IMR-90 (cell line): ENCODE data around the gene LGALS12. TPM values are rescaled to one million over a fixed set of nuclear protein-coding genes. Genes with fewer than 3 reads are reported as not detected.

Experiments
- ATAC-seq: fragments of 200-7000 bp; cut with Tn5 transposase; 2 replicates; pipeline ENCODE4 v1.9.1; 2020; ENCODE audit warnings: low read depth, mild to moderate bottlenecking, moderate library complexity
- BruUV-seq: library from RNA; stranded (reverse); fragments of 400-500 nt; replicated peaks from 2 replicates; lab custom pipeline; 2021; lab: Mats Ljungman, UMichigan
- CTCF ChIA-PET: fragments of 300-600 bp; formaldehyde crosslinking; extraction: SDS; loops from one replicate; lab custom pipeline; 2021; ENCODE audit warnings: antibody characterized with exemption; lab: Yijun Ruan, JAX
- POLR2A ChIA-PET: fragments of 300-600 bp; sonication (Branson Sonifier 250); formaldehyde crosslinking; loops from one replicate; lab custom pipeline; 2022; ENCODE audit warnings: antibody characterized with exemption; ENCODE audit not compliant: unreplicated experiment; lab: Charles Lee
- DNase-seq: peaks from one replicate; pipeline ENCODE4 v3.0.0; 2013
- H2AFZ ChIP-seq: replicated peaks from 2 replicates; pipeline ENCODE3; 2013; ENCODE audit warnings: low read length, mild to moderate bottlenecking; ENCODE audit not compliant: poor library complexity
- H2AK5ac ChIP-seq: 2 replicates; pipeline ENCODE4 v1.6.1; 2013; ENCODE audit warnings: low read depth, low read length, inconsistent platforms
- H2AK9ac ChIP-seq: replicated peaks from 2 replicates; pipeline ENCODE3; 2013; ENCODE audit warnings: mild to moderate bottlenecking, low read depth, low read length, moderate library complexity; ENCODE audit not compliant: poor library complexity
- H2BK120ac ChIP-seq: 2 replicates; pipeline ENCODE4 v1.6.1; 2013; ENCODE audit warnings: low read depth, low read length, inconsistent platforms
- H2BK15ac ChIP-seq: 3 replicates; pipeline ENCODE4 v1.6.1; 2013; ENCODE audit warnings: low read depth, low read length, inconsistent platforms
- H2BK20ac ChIP-seq: 2 replicates; pipeline ENCODE4 v1.6.1; 2013; ENCODE audit warnings: low read depth, mild to moderate bottlenecking, inconsistent platforms, low read length, moderate library complexity
- H2BK5ac ChIP-seq: 2 replicates; pipeline ENCODE4 v1.6.1; 2013; ENCODE audit warnings: mild to moderate bottlenecking, low read depth, low read length, inconsistent platforms; ENCODE audit not compliant: poor library complexity, severe bottlenecking
- H3K14ac ChIP-seq: replicated peaks from 2 replicates; pipeline ENCODE4 v1.6.1; 2013; ENCODE audit warnings: low read depth, low read length, inconsistent platforms
- H3K18ac ChIP-seq: 2 replicates; pipeline ENCODE4 v1.6.1; 2013; ENCODE audit warnings: low read depth, low read length, control low read depth
- H3K23ac ChIP-seq: 2 replicates; pipeline ENCODE4 v1.6.1; 2013; ENCODE audit warnings: low read depth, low read length, inconsistent platforms
- H3K27ac ChIP-seq: 2 replicates; pipeline ENCODE4 v1.5.1; 2013; ENCODE audit warnings: mild to moderate bottlenecking, control low read depth, low read length; ENCODE audit not compliant: insufficient read depth
- H3K27me3 ChIP-seq: 2 replicates; pipeline ENCODE4 v1.6.1; 2013; ENCODE audit warnings: low read length; ENCODE audit not compliant: control insufficient read depth, insufficient read depth
- H3K36me3 ChIP-seq: 2 replicates; pipeline ENCODE4 v1.6.1; 2013; ENCODE audit warnings: low read length, mixed read lengths; ENCODE audit not compliant: control insufficient read depth, insufficient read depth
- H3K4ac ChIP-seq: 2 replicates; pipeline ENCODE4 v1.6.1; 2013; ENCODE audit warnings: low read depth, low read length, inconsistent platforms
- H3K4me1 ChIP-seq: 2 replicates; pipeline ENCODE4 v1.6.1; 2013; ENCODE audit warnings: low read length, mixed read lengths; ENCODE audit not compliant: control insufficient read depth, insufficient read depth
- H3K4me2 ChIP-seq: 2 replicates; pipeline ENCODE4 v1.6.1; 2013; ENCODE audit warnings: low read depth, mild to moderate bottlenecking, control low read depth, low read length, moderate library complexity
- H3K4me3 ChIP-seq: 2 replicates; pipeline ENCODE4 v1.5.1; 2013; ENCODE audit warnings: low read depth, mild to moderate bottlenecking, control low read depth, low read length, moderate library complexity; ENCODE audit not compliant: insufficient read depth
- H3K56ac ChIP-seq: 2 replicates; pipeline ENCODE4 v1.6.1; 2013; ENCODE audit warnings: low read length, inconsistent platforms; ENCODE audit not compliant: insufficient read depth; ENCODE audit errors: extremely low read depth
- H3K79me1 ChIP-seq, 2 experiments: 2 replicates each; pipeline ENCODE4 v1.6.1; 2013; ENCODE audit warnings: low read length in 2 of 2, inconsistent platforms in 1 of 2, low read depth in 1 of 2
- H3K9ac ChIP-seq: 2 replicates; pipeline ENCODE4 v1.6.1; 2013; ENCODE audit warnings: low read depth, low read length, control low read depth
- H3K9me1 ChIP-seq: 2 replicates; pipeline ENCODE4 v1.6.1; 2013; ENCODE audit warnings: low read length, inconsistent platforms; ENCODE audit not compliant: insufficient read depth
- H3K9me3 ChIP-seq: 2 replicates; pipeline ENCODE4 v1.6.1; 2013; ENCODE audit warnings: low read length; ENCODE audit not compliant: control insufficient read depth, insufficient read depth
- H4K20me1 ChIP-seq: 2 replicates; pipeline ENCODE4 v1.6.1; 2013; ENCODE audit warnings: low read length, inconsistent platforms; ENCODE audit not compliant: insufficient read depth
- H4K5ac ChIP-seq: 2 replicates; pipeline ENCODE4 v1.6.1; 2013; ENCODE audit warnings: mild to moderate bottlenecking, low read depth, low read length, control low read depth
- H4K8ac ChIP-seq, 2 experiments: 2 replicates each; pipeline ENCODE4 v1.6.1; 2013; ENCODE audit warnings: low read depth in 2 of 2, low read length in 2 of 2, control low read depth in 1 of 2, inconsistent platforms in 1 of 2
- H4K91ac ChIP-seq: 2 replicates; pipeline ENCODE4 v1.6.1; 2013; ENCODE audit warnings: low read depth, low read length, inconsistent platforms; ENCODE audit not compliant: insufficient read depth
- BHLHE40 ChIP-seq: fragments of 150-350 bp; IDR thresholded peaks from 2 replicates; pipeline ENCODE4 v1.6.1; 2016; ENCODE audit warnings: mild to moderate bottlenecking, low read depth, low read length
- CEBPB ChIP-seq: IDR thresholded peaks from 2 replicates; pipeline ENCODE4 v1.6.1; 2012; ENCODE audit warnings: low read depth, low read length, improper control_type of control experiment
- CHD1 ChIP-seq: IDR thresholded peaks from 2 replicates; pipeline ENCODE4 v1.6.1; 2012; ENCODE audit warnings: low read depth, low read length, improper control_type of control experiment
- ELK1 ChIP-seq: fragments of 150-350 bp; IDR thresholded peaks from 2 replicates; pipeline ENCODE4 v1.6.1; 2016; ENCODE audit warnings: low read depth, mild to moderate bottlenecking, low read length, moderate library complexity, borderline replicate concordance
- FOS ChIP-seq: fragments of 150-350 bp; IDR thresholded peaks from 2 replicates; pipeline ENCODE4 v1.6.1; 2016; ENCODE audit warnings: low read depth, low read length
- MAFK ChIP-seq: IDR thresholded peaks from 2 replicates; pipeline ENCODE4 v1.6.1; 2012; ENCODE audit warnings: low read depth, low read length, improper control_type of control experiment
- MAZ ChIP-seq: IDR thresholded peaks from 2 replicates; pipeline ENCODE4 v1.6.1; 2012; ENCODE audit warnings: low read depth, mild to moderate bottlenecking, low read length, improper control_type of control experiment, moderate library complexity, borderline replicate concordance
- MXI1 ChIP-seq: IDR thresholded peaks from 2 replicates; pipeline ENCODE4 v1.6.1; 2012; ENCODE audit warnings: low read depth, mild to moderate bottlenecking, low read length, moderate library complexity, borderline replicate concordance
- NFE2L2 ChIP-seq: fragments of 150-350 bp; IDR thresholded peaks from 2 replicates; pipeline ENCODE4 v1.6.1; 2016; ENCODE audit warnings: low read depth, mild to moderate bottlenecking, low read length
- POLR2A ChIP-seq: IDR thresholded peaks from 2 replicates; pipeline ENCODE4 v1.6.1; 2012; ENCODE audit warnings: mild to moderate bottlenecking, low read depth, low read length
- RAD21 ChIP-seq: IDR thresholded peaks from 2 replicates; pipeline ENCODE4 v1.6.1; 2012; ENCODE audit warnings: low read length, improper control_type of control experiment
- RCOR1 ChIP-seq: IDR thresholded peaks from 2 replicates; pipeline ENCODE4 v1.6.1; 2012; ENCODE audit warnings: mild to moderate bottlenecking, low read length, improper control_type of control experiment; ENCODE audit not compliant: insufficient replicate concordance
- RFX5 ChIP-seq: IDR thresholded peaks from 2 replicates; pipeline ENCODE4 v1.8.0; 2012; ENCODE audit warnings: low read depth, mild to moderate bottlenecking, low read length, moderate library complexity
- SMC3 ChIP-seq: fragments of 150-350 bp; IDR thresholded peaks from 2 replicates; pipeline ENCODE4 v1.6.1; 2016; ENCODE audit warnings: low read depth, mild to moderate bottlenecking, antibody characterized with exemption, low read length, moderate library complexity
- WGBS, 2 experiments: methylation state at CpG; one replicate each; pipeline versions ENCODE4 v1.1.5 to v1.1.7; 2013; ENCODE audit warnings: missing lambda C conversion rate in 2 of 2; ENCODE audit not compliant: insufficient read length in 1 of 2; ENCODE audit errors: extremely low coverage in 2 of 2; 5-methylcytosine and 5-hydroxymethylcytosine counted together
- dilution Hi-C: fragments of 300-500 bp; cut with HindIII; formaldehyde crosslinking; loops from one replicate; pipeline ENCODE4 v1.14.3; 2018; ENCODE audit warnings: low sequenced_read_pairs; ENCODE audit not compliant: unreplicated experiment
- in situ Hi-C: fragments of 300-500 bp; cut with MboI; formaldehyde crosslinking; loops from 3 replicates; pipeline ENCODE4 v1.14.3; 2019; ENCODE audit warnings: low sequenced_read_pairs, inconsistent platforms, mixed read lengths
- intact Hi-C: fragments of 100-400 bp; cut with micrococcal nuclease; formaldehyde crosslinking; loops from 2 replicates; pipeline ENCODE4 v1.10.0; 2022
- polyA plus RNA-seq, 3 experiments: library from polyadenylated mRNA; depleted of rRNA; stranded (reverse); fragments of >200 nt; gene quantifications; 2 replicates each; pipeline ENCODE4 v1.2.3, GENCODE V29; 2012; ENCODE audit warnings: low replicate concordance in 1 of 3
- total RNA-seq: library from RNA; depleted of rRNA; stranded (reverse); fragments of >200 nt; gene quantifications from 2 replicates; pipeline ENCODE4 v1.2.3, GENCODE V29; 2012
- TF ChIP-seq, protein P1 (sequence below): conservative IDR thresholded peaks from 2 replicates; pipeline ENCODE4 v1.5.1; 2012; ENCODE audit warnings: mild to moderate bottlenecking, low read depth, low read length, improper control_type of control experiment
- TF ChIP-seq, protein P2 (sequence below): fragments of 150-350 bp; IDR thresholded peaks from 2 replicates; pipeline ENCODE4 v1.6.1; 2017; ENCODE audit warnings: mild to moderate bottlenecking, antibody characterized with exemption, low read length, low read depth

Gene LGALS12
- total and polyA plus RNA-seq, 2 of the 4 experiments (the other 2 are of a cell fraction) = not detected

GRCh38 chr11:63551091-63551888, 45.4 kb downstream of the LGALS12 start:
- Histone ChIP-seq H3K36me3 (no peaks in the 10 kb centered on the region), H2AK9ac (no peak overlapping the region), H3K23ac (no peak overlapping the region), H3K18ac (no peak overlapping the region), H3K4me1 (no peaks in the 10 kb centered on the region), H4K8ac (no peak overlapping the region), H3K4me3 (no peak overlapping the region), H4K5ac (no peak overlapping the region), H3K27me3 (peaks cover 17% of the 10 kb centered on the region), H2AFZ (no peak overlapping the region), H3K4ac (no peak overlapping the region), H4K91ac (no peak overlapping the region), H3K14ac (no peak overlapping the region), H3K27ac (no peak overlapping the region), H2BK120ac (no peak overlapping the region), H3K4me2 (no peak overlapping the region), H4K20me1 (no peaks in the 10 kb centered on the region), H3K79me1 (no peaks in the 10 kb centered on the region), H2BK5ac (no peak overlapping the region), H3K9me1 (no peaks in the 10 kb centered on the region), H2BK15ac (no peak overlapping the region), H2AK5ac (no peak overlapping the region), H2BK20ac (no peak overlapping the region), H3K9ac (no peak overlapping the region), H3K9me3 (no peaks in the 10 kb centered on the region), H3K56ac (no peak overlapping the region)
- dilution Hi-C loops = no loop called here
- TF ChIP-seq, protein P1, sequence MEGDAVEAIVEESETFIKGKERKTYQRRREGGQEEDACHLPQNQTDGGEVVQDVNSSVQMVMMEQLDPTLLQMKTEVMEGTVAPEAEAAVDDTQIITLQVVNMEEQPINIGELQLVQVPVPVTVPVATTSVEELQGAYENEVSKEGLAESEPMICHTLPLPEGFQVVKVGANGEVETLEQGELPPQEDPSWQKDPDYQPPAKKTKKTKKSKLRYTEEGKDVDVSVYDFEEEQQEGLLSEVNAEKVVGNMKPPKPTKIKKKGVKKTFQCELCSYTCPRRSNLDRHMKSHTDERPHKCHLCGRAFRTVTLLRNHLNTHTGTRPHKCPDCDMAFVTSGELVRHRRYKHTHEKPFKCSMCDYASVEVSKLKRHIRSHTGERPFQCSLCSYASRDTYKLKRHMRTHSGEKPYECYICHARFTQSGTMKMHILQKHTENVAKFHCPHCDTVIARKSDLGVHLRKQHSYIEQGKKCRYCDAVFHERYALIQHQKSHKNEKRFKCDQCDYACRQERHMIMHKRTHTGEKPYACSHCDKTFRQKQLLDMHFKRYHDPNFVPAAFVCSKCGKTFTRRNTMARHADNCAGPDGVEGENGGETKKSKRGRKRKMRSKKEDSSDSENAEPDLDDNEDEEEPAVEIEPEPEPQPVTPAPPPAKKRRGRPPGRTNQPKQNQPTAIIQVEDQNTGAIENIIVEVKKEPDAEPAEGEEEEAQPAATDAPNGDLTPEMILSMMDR = no peak
- TF ChIP-seq MAZ (no peak), RCOR1 (no peak), SMC3 (no peak), RFX5 (no peak), NFE2L2 (no peak), ELK1 (no peak), MAFK (no peak), RAD21 (no peak), POLR2A (no peak), CEBPB (no peak), FOS (no peak), BHLHE40 (no peak), MXI1 (no peak), CHD1 (no peak)
- TF ChIP-seq, protein P2, sequence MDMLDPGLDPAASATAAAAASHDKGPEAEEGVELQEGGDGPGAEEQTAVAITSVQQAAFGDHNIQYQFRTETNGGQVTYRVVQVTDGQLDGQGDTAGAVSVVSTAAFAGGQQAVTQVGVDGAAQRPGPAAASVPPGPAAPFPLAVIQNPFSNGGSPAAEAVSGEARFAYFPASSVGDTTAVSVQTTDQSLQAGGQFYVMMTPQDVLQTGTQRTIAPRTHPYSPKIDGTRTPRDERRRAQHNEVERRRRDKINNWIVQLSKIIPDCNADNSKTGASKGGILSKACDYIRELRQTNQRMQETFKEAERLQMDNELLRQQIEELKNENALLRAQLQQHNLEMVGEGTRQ = no peak
- DNase-seq (no peak), ATAC-seq (no peak)
- POLR2A ChIA-PET = no interaction called here
- in situ Hi-C loops = no loop called here
- CTCF ChIA-PET = no interaction called here
- 82% methylated on average over 11 of the region's 27 CpGs; no CpG with 5 or more reads in 1 of the 2 experiments for WGBS, 2 experiments
- BruUV-seq = no TSS peak
- intact Hi-C loops = no loop called here
